Kidney epithelial cell (primary cell): Measurements from ENCODE around the gene PYCR2. TPM values are rescaled to one million over a fixed set of nuclear protein-coding genes. Genes with fewer than 3 reads are reported as not detected.

Experiments
- DNase-seq: peaks from one replicate; pipeline ENCODE4 v3.0.0-alpha.2; 2010; ENCODE audit warnings: low read depth
- H3K27me3 ChIP-seq: 2 replicates; pipeline ENCODE4 v1.6.0; 2011; ENCODE audit warnings: low read length; ENCODE audit not compliant: control insufficient read depth, insufficient read depth
- H3K36me3 ChIP-seq: 2 replicates; pipeline ENCODE4 v1.5.1; 2011; ENCODE audit warnings: low read length; ENCODE audit not compliant: control insufficient read depth, insufficient read depth
- H3K4me3 ChIP-seq: 2 replicates; pipeline ENCODE4 v1.5.1; 2011; ENCODE audit warnings: low read depth, mild to moderate bottlenecking, control low read depth, low read length
- total RNA-seq: library from RNA; depleted of rRNA; stranded (reverse); fragments of >200 nt; gene quantifications from 2 replicates; pipeline ENCODE4 v1.2.3, GENCODE V29; 2015
- TF ChIP-seq, protein P1 (sequence below): IDR thresholded peaks from 2 replicates; pipeline ENCODE4 v1.5.1; 2011; ENCODE audit warnings: mild to moderate bottlenecking, moderate library complexity, low read length, control low read depth, inconsistent platforms; ENCODE audit not compliant: insufficient read depth, poor library complexity, severe bottlenecking

The PYCR2 gene
- total RNA-seq, 1 donor from 2014 or later: 51.2 TPM

DNA sequence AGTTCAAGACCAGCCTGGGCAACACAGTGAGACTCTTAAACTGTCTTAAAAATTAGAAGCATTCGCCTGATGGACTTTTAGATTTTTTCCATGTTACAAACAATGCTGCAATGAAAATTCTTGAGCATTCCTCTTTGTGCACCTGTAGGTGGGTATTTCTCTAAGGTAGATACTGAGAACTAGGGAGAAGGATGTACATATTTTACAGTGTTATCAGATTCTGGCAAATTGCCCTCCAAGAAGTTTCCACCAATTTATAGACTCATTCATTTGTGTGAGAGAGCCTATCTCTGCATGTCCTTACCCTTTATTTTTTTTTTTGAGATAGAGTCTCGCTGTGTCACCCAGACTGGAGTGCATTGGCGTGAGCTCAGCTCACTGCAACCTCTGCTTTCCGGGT lies 29.3 kb upstream of the PYCR2 start:
- H3K27me3 ChIP-seq: peaks cover 5% of the 10 kb centered on the region
- DNase-seq: no peak
- no peaks in the 10 kb centered on the region for H3K36me3 ChIP-seq
- H3K4me3 ChIP-seq: no peak overlapping the region
- TF ChIP-seq, protein P1, sequence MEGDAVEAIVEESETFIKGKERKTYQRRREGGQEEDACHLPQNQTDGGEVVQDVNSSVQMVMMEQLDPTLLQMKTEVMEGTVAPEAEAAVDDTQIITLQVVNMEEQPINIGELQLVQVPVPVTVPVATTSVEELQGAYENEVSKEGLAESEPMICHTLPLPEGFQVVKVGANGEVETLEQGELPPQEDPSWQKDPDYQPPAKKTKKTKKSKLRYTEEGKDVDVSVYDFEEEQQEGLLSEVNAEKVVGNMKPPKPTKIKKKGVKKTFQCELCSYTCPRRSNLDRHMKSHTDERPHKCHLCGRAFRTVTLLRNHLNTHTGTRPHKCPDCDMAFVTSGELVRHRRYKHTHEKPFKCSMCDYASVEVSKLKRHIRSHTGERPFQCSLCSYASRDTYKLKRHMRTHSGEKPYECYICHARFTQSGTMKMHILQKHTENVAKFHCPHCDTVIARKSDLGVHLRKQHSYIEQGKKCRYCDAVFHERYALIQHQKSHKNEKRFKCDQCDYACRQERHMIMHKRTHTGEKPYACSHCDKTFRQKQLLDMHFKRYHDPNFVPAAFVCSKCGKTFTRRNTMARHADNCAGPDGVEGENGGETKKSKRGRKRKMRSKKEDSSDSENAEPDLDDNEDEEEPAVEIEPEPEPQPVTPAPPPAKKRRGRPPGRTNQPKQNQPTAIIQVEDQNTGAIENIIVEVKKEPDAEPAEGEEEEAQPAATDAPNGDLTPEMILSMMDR: no peak

DNA sequence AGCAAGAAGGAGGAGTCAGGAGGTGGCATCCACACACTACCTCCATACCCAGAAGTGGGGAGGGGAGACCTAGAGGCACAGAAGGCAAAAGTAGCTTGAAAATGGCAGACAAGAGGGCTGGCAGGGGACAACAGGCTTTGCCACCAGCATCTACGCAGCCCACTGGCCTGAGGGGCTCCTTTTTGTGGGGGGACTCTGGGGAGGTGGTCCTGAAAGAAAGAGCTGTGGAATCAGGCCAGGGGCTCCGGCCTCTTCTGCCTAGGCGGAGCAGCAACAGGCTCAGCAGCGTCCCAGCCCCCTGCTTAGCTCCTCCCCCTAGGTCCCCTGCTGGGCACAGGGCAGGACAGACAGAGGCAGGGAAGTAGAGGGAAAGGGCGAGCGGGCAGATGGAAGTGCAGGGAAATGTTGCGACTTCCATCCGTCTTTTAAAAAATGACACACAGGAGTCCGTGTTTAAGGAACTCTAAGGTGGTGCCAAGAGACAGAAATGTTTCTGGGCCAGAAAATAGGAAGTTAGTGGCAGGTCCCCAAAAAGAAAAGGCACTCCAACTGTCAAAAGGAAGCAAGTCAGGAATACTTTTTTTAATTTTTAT lies 27.0 kb upstream of the PYCR2 start:
- peaks cover 5% of the 10 kb centered on the region for H3K27me3 ChIP-seq
- TF ChIP-seq, protein P1: no peak
- no peak for DNase-seq
- no peak overlapping the region for H3K4me3 ChIP-seq
- H3K36me3 ChIP-seq: no peaks in the 10 kb centered on the region

DNA sequence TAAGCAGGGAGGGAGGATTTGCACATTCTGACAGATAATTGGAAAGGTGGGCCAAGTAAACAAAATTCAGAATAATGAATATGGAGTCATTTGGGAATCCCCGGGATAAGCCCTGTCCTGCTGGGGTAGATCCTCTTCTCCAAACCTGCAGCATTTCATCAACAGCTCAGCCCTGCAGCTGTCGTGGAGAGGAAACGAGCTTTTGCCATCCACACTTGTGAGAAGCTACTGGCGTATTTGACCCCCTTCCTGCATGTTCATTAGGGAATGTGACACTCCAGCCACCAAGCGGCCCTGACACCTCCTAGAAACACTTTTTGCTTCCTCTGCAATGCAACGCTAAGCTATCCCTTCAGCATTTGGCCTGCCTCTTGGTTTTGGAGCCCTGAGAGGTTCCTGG lies 25.0 kb upstream of the PYCR2 start:
- DNase-seq: no peak
- Histone ChIP-seq H3K36me3 (no peaks in the 10 kb centered on the region), H3K27me3 (peaks cover 7% of the 10 kb centered on the region), H3K4me3 (no peak overlapping the region)
- TF ChIP-seq, protein P1: no peak

GRCh38 chr1:225946803-225947202 lies 22.8 kb upstream of the PYCR2 start:
- DNase-seq: no peak
- TF ChIP-seq, protein P1: no peak
- no peak overlapping the region for H3K4me3 ChIP-seq

GRCh38 chr1:225946082-225946620 lies 22.1 kb upstream of the PYCR2 start:
- TF ChIP-seq, protein P1: no peak
- Histone ChIP-seq H3K36me3 (no peaks in the 10 kb centered on the region), H3K27me3 (peaks cover 7% of the 10 kb centered on the region), H3K4me3 (no peak overlapping the region)
- DNase-seq: no peak

More at GRCh38 chr1:225946803-225947202, 22.8 kb upstream of the PYCR2 start:
- H3K27me3 ChIP-seq: peaks cover 7% of the 10 kb centered on the region
- no peaks in the 10 kb centered on the region for H3K36me3 ChIP-seq

DNA sequence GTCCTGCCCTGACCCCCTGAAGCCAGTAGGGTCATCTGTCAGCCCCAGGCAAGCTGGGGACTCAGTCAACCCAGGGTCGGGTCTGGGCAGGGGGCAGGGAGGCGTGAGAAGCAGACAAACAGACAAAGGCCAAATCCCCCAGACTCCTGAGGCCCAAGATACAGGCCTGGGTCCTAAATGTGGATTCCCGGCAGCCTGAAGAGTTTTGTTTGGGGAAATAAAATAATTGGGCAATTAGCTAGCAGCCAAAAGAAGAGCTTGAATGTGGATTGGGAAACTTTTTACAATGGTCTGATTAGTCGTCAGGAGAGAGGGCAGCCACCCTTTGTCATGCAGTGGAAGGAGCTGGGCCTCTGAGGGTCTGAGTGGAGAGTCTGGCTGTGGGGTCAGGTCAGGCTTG lies 21.5 kb upstream of the PYCR2 start:
- TF ChIP-seq, protein P1: no peak
- Histone ChIP-seq H3K27me3 (peaks cover 5% of the 10 kb centered on the region), H3K4me3 (no peak overlapping the region), H3K36me3 (no peaks in the 10 kb centered on the region)
- DNase-seq: no peak
